Left kidney (tissue), 2 donors: ENCODE measurements around the gene UTS2B. TPM values are rescaled to one million over a fixed set of nuclear protein-coding genes. Genes with fewer than 3 reads are reported as not detected.
A peak's percentile ranks its signal among the peaks of the same experiment; 100 is the strongest.

Experiments used
- DNase-seq: peaks from one replicate; pipeline ENCODE4 v3.0.0-alpha.2; 2013
- polyA plus RNA-seq: library from polyadenylated mRNA; unstranded; fragments of 120-200 nt; gene quantifications from one replicate; pipeline ENCODE4 v1.2.1, GENCODE V29; 2013; ENCODE audit not compliant: insufficient read length

Gene UTS2B
- polyA plus RNA-seq, 1 donor, result 0.80 TPM

DNA sequence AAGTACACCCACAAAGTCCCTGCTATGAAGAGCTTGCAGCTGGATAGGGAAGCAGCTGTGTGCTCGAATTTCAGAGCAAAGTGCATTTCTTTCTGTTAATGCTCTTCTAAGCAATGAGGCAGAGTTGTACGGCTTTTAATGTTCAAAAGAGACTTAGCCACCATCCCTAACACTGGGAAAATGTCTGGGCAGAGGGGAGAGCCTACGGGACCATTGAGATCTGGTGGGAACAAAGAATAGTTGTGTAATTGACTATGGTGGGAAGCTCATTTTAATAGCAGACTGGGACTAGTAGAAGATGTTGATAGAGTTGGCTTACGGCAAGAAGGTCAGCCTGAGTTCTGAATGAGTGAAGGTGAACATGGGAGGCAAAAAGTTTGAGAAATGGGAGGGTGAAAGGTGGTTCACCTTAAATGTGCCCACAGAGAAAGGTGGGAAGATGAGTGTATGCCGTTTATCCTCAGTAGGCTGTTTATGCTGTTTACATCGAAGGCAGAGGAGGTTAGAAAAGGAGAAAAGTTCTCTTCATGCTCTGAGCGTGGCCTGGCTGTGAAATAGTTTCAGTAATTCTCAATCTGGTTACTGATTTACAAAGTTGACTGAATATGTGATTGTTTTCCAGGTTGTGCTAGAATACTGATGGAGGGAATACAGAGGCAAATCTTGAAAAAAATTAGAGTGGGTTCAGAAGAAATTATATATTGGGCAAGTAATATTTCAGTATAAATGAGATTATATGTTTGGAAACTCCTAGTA is 22.9 kb upstream of the UTS2B start:
- DNase-seq, result no peak

DNA sequence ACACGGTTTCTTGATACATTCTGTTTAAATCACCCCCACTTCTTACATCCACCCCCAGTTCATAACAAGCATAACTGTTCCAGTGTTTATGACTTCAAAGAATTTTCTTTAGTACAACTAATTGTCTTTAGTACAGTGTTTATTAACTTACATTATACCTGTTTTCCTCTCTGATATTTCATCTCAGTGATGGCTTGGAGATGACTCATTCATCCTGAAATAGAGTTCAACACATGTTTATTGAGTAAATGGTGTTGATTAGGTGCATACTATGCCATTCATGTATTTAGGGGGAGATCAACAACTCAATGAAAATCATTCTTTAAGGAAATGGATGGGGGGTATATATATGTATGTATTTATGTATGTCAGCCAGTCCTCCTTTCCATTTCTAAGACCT is 21.7 kb upstream of the UTS2B start:
- DNase-seq, result no peak

DNA sequence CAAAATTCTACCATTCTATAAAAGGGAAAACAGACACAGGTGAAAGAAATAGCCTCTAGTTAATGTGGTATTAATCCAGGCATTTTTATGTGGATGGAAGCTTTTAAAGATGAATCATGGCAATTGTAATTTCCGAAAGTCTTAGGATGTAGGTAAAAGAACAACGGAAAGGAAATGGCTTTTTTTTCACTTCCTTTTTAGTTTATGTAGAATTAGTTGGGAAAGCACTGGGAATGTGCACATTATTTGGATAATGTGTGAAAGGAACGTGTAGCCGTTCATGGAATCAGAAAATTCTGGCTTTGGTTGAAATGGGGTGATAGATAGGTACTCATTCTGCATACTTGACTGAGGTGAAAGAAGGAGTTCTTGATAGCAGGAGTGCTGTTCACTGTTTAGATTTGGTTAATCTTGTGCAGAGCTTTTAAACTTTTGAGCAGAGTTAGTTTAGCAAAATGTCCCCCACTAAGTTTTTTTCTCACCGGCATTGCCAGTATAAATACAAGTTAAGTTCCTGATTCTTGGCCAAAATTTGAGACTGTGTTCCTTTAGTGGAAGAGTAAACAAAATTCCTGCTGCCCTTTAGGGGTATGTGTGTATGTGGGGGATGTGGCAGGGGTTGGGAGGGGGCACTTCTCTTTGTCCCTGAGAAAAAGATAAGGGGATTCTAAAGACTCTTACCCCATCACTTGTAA is 20.2 kb upstream of the UTS2B start:
- DNase-seq, result no peak

DNA sequence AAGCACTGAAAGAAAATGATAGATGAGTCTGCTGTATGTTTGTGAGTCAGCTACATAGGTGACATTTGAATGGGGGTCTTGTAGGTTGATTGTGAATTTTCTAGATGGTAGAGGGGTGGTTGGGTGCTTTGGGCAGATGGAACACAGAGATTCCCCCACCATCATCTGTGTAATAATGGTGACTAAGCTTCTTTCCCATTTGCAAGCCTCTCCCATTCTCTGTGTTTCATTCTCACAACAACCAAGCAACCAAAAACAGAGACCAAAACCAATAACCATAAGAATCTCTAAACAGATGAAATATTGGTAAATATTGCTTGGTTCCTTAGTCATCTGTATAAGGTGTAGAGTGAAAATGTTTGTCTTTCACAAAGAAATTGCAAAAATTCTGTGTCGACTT is 17.8 kb upstream of the UTS2B start:
- DNase-seq, result no peak

DNA sequence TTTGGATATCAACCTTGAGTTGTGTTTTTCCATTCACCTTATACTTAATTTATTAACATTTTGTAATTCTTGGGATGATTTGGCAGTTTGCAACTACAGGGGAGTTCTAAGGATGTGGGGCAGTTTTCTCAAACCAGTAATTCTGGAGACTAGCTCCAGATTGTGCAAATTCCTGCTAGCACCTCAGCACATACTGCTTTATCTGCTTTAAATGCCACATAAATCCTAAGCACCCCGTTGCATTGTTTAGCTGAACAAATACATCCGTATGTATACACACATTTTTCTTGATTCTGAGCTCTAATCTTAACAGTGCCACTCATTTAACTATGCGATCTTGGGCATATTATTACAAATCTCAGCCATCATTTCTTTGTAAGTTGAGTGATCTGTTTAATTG is 16.9 kb upstream of the UTS2B start:
- no peak for DNase-seq

DNA sequence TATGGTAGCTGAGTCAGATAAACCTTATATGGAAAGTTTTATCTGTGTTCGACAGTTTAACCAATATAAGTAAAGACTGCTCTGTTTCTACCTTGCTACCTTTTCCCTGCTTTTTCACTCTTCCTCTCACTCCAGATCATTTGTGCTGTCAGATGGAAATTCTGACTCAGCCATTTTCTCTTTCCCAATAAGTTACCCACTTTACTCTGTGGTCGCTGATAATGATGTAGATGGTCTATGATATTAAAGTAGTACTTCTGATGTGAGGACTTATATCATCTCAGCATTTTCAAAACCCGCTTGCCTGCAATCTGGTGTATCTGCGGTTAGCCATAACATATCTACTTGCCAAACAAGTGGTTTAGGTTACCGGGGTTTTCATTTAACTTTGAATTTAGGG is 15.0 kb upstream of the UTS2B start:
- no peak for DNase-seq

DNA sequence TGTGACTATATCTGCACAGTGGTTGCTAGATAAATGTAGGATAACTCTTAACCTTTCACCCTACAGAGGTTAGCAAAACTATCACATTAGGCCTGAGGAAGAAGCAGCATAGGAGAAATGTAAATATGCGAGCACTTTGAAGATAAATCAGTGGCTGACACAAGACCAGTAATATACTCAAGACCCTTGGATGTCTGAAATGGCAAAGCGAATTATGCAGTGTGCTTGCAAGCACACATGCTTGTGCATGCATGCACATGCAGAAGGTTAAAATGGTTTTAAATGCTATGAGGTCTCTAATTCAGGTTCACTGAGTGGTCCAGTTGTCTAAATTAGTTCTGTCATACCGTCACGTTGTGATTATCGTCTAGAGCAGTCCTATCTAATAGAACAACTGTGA is 13.6 kb upstream of the UTS2B start:
- DNase-seq, result no peak

DNA sequence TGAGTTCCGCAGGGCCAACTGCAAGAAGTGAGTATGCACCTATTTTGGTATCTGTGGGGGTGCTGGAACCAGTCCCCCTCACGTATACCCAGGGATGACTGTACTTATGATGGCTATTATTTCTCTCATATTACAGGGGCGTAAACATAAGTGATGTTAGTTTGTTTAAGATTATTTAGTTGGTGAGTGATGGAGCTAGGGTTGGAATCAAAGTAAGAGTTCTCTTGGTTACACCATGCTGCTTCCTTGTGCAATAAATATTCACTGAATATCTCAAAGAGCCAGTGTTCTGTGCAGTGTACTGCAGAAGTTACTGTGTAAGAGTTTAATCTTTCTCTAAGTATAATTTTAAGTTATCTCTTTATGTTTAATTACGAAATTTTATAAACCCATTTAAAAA is 12.8 kb upstream of the UTS2B start:
- no peak for DNase-seq

DNA sequence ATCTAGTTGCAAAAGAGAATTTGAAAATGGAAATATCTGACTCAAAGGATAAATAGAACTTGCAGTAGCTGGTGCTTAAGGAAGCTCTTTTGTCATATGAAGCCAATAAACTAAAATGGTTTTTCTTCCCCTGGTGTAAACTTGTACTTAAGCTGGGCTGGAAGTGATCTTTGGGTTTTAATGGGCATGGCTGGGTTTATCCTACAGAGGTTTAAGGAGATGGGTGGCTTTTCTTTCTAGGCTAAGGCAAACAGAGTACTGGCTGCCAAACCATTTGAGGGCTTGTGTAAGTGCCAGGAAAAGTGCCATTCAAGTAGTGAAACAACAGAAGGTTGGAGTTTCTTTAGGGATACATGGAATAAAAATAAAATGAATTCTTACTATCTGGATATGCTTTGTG is 12.1 kb upstream of the UTS2B start:
- DNase-seq, result no peak

DNA sequence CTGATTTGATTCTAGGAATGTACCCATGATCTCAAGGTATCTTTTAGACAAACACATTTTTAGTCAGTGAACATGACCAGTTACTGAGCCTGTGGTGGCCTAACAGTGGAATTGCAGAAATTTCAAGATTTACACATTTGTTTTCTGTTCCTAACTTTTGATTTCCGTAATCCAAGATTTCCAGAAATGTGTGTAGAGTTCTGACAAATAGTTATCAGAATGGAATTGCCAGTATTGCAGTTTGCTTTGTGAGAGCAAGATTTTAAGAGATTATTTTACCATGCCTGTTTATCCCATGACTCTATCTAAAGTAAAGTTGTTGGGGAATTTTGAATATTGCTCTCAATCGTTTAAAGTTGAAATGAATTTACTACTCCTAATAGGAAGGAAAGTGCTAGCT is 11.7 kb upstream of the UTS2B start:
- DNase-seq, result no peak

DNA sequence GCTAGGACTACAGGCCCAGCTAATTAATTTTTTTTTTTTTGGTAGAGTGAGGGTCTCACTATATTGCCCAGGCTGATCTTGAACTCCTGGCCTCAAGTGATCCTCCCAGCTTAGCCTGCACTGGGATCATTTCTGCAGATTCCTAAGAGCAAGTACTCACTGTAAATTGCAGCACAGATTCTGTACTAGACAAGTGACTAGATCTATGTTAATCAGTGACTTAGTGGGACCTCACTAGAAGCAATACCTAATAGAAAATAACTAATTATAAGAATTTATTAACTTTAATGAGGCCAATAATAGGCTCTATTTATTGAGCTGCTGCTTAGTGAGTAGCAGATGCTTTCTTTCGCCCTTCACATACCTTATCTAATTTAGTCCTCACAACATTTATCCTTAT is 10.6 kb upstream of the UTS2B start:
- no peak for DNase-seq

DNA sequence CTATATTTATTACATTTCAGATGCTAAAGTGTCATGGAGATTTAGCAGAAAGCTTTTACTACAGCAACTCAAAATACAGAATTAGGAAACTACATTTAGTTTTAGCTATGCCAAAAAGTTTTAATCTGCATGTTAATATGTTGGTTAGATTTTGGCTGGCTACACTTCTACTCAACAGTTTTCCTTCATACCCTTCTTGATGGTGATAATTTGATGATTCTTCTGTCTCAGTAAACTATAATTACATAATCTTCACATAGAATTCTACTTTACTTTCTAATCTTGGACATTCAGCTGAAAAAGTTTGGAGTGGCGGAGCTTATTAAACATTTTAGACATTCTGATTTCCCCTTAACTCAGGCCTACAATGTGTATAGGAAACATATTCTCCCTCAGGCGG is 10.0 kb upstream of the UTS2B start:
- no peak for DNase-seq

DNA sequence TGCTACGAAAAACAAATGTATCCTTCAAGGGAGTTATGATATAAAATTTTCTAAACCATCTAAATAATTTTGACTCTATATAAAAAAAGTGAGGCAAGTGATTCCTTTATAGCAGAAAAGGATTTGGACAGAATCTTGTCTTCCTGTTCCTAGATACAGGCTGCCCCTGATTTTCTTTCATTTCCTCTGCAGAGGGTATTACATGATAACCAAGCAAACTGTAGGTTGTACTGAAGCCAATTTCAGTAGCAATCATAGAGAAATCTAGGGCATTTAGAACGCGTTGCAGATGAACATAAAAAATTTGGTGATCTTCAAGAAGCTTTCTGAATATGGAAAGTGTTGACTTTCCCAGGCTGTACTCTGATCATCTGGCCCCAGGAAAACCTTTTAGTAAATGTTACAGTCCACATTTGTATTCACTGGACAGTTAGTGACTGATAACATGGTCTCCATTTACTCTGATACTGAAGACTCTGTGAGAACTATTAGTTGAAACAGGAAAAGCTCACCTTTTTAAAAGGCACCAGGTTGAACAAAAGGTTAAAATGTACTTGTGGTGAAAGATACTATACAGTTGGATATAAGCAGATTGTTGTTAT is 9.1 kb upstream of the UTS2B start:
- no peak for DNase-seq

DNA sequence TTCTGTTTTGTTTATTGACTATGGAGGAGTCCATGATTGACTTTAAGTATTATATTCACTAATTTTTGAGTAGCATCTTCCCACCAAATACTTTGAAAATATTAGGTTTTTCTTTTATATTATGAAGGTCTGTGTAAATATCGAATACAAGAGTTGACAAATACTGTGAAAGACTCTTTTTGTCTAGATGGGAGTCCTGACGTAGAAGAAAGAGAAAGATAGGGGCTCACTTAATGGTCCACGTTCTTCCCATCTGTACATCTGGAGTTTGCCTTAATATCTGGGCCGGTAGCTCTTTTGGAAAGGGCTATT is 7.8 kb upstream of the UTS2B start:
- no peak for DNase-seq

DNA sequence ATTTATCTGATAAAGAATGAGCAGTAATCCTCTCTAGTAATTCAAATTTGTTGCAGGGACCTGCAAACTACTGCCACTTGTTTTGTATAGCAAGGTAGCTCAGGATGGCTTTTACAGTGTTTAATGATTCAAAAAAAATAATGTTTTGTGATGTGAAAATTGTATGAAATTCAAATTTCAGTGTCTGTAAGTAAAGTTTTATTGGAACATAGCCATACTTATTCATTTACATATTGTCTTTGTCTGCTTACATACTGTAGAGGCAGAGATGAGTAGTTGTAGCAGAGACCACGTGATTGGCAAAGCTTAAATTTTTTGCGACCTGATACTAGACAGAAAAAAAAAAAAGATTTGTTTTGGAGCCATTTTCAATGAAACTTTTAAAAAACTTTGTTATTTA is 6.5 kb upstream of the UTS2B start:
- DNase-seq, result no peak

DNA sequence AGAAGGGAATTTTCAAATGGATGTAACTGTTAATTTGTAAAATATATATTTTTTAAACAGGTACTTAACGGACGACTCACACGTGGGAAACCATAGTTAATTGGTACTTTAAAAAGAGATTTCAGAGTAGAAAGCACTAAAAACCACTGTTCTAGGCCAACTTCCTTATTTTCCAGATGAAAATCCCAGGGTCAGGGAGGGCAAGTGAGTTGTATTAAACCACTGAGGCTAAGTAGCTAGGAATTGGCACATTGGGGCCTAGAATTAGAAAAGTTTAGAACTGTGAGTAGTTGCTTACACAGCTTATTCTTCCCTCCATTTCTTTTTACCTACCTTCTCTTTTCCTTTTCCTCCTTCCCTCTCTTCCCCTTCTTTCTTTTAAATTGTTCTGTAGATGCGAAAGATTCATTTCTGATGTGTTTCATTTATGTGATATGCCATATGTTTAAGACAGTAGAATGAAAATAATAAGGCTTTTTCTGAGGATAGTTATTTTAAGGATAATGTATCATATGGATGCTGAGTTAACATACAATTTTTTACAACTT is 4.1 kb upstream of the UTS2B start:
- no peak for DNase-seq

DNA sequence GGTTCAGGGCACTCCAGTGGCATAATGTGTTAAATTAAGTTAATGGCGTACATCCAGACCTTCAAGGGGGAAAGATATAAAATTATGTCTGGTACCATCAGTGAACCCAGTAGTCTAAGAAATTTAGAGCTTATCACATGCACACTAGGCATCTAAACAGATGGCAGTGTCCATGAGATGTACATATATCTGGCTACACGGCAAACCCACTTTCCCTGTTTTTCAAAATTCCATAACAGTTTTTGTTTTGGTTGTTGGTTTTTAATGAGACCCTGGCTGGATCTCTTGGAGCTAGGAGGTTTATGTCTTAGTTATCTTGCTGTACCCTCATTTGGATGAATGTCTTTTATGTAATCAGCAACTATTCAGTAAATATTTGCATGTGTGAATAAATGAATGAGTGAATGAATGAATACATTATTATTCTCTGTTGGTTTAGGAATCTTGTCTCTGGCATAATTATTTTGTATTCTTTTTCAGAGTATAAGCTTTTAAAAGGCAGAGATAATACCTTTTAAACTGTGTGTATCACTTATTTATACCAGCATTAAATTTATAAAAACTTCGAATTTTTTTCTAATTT is 3.1 kb upstream of the UTS2B start:
- DNase-seq, result no peak

DNA sequence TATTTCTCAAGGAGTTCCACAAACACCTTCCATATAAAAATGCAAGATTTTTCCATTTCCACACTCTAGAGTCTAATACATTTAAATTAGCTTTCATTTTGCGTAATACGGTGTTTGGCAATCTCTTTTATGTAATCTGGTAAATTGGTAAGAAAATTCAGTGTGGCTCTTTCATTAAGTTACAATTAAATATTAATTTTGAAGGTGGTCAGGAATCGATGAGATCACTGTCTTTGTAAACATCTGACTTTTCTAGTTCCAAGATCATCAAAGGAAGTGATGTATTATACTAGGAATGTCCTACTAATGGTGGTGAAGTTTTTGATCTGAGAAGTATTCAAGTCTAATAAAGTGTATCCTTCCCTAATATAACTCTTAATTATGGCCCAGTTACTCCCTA is 1.1 kb upstream of the UTS2B start:
- no peak for DNase-seq

DNA sequence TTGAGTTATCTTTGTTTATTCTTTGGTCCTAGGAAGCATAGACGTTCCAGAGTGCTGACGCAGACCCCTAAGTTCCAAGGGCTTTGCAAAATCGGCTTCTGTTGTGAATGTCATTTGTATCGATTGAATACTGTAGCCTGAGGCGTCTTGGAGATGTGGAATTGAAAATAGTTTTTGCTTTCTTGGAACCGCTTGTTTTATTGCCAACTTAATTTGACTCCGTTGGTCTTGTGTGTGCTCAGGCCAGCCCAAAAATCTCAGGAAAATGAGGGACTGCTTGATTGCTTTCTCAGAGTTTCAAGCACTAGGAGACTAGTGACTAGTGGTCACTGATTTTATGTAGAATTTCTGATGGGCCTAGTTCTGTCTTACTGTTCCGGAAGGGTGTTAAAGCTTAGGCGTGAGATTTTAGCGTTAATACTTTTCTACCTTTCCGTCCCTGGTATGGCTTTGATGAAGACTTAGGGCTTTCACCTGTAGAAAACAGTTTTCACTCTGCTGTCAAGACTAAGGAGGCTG is 263 bp upstream of the UTS2B start:
- DNase-seq, result no peak

DNA sequence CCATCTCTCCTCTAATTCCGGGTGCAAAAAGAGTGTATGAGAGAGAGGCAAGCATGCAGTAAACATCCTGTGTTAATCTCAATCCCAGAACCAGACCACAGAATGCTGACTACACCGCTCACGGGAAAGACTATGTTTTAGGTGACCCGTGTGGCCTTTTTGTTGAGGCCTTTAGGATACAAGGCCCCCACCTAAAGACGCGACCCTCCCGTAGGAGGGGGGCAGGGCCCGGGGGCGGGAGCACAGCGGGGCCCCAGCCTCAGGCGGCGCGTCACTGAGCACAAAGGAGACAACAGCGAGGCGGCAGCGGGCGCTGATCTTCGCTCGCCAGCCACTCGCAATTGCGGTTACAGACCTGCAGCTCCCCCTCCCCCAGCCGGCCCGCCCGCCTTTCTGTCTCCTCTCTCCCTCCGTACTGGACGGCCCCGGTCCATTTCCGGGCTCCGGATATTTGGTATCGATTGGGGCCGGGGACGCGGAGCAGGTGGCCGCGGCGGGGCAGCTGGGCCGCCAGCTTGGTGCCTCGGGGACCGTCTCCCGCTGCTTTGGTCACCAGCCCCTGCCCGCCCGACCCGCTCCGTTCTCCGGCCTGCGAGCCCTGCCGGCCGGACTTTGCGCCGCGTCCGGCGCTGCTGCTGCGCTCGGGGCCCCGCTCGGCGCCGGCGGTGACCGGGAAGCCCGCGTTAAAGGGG is 1.2 kb downstream of the UTS2B start, which contains the start of gene CCDC50:
Gene CCDC50, plus strand, starts transcription at position 433 of the 692 bp plus-strand sequence. CDS start 281 bp downstream, outside the sequence.
- peak; percentile 78 for DNase-seq

DNA sequence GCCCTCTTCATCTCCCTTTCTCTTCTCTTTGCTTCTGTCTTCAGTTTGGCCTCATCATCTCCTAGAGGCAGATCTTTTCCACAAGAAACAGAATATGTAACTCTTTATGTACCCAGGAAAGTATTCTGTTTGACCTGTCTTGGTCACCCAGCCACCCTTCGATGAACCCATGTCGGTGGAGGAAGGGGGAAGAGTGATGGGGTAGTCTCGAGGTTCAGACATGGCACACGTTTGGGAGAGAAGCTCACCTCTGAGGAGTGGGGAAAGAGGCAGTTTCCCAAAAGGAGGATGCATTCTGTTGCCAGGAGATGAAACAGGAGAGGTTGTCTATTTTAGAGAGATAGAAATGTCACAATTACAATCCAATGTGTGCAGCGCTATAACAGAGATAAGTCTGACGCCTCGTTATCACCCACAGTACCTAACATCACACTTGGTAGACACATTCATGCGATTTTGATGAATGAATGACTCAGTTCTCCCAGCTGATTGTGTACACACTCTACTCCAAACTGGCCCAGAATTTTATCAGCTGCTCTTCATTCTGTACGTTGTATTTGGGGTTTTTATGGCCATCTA is 1.9 kb downstream of the UTS2B start:
- DNase-seq, result no peak

DNA sequence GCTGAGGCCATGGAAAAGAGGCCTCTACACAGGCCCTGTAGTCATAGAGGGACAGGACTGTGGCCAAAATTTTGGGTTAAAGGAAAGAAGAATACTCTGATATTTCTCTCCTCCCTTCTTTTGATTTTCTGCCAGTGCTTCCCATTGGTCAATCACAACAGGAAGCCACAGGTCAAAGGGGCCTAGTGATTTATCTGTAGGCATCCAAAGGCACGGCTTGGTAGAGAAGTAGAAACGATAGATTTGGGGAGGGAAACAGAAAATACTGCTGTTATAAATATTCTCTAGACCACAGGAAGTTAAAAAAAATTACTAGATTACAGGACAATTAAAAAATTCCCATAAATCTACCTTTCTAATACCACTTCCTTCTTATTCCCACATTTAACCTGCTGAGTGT is 2.8 kb downstream of the UTS2B start:
- no peak for DNase-seq
